GM23338 (cell line): Measurements from ENCODE around the gene ZSWIM5. TPM values are rescaled to one million over a fixed set of nuclear protein-coding genes. Genes with fewer than 3 reads are reported as not detected.

Experiments
- ATAC-seq: fragments of 200-7000 bp; cut with Tn5 transposase; 3 replicates; pipeline ENCODE4 v1.9.1; 2020
- DNase-seq: peaks from one replicate; pipeline ENCODE4 v3.0.0-alpha.2; 2015; ENCODE audit warnings: low spot score
- H2AFZ ChIP-seq: fragments of 200-600 bp; sonication (generic); 2 replicates; pipeline ENCODE4 v1.8.0; 2016; ENCODE audit warnings: antibody characterized with exemption, mild to moderate bottlenecking, moderate library complexity
- H3F3A ChIP-seq: fragments of 200-600 bp; sonication (generic); replicated peaks from 2 replicates; pipeline ENCODE4 v1.8.0; 2017; ENCODE audit warnings: antibody characterized with exemption, mixed run types, low read depth
- H3K27ac ChIP-seq: fragments of 200-600 bp; sonication (generic); 2 replicates; pipeline ENCODE4 v1.6.1; 2016; ENCODE audit warnings: low read depth
- H3K27me3 ChIP-seq: fragments of 200-600 bp; sonication (generic); 2 replicates; pipeline ENCODE4 v1.8.0; 2016; ENCODE audit warnings: mild to moderate bottlenecking, mixed run types, moderate library complexity; ENCODE audit not compliant: insufficient read depth
- H3K36me3 ChIP-seq: fragments of 200-600 bp; sonication (generic); 2 replicates; pipeline ENCODE4 v1.8.0; 2016; ENCODE audit warnings: mild to moderate bottlenecking; ENCODE audit not compliant: insufficient read depth
- H3K4me1 ChIP-seq: fragments of 200-600 bp; sonication (generic); 2 replicates; pipeline ENCODE4 v1.8.0; 2016; ENCODE audit warnings: mild to moderate bottlenecking, moderate library complexity; ENCODE audit not compliant: insufficient read depth
- H3K4me2 ChIP-seq: fragments of 200-600 bp; sonication (generic); 2 replicates; pipeline ENCODE4 v1.7.1; 2017; ENCODE audit warnings: mixed run types
- H3K4me3 ChIP-seq: fragments of 200-600 bp; sonication (generic); 2 replicates; pipeline ENCODE4 v1.6.1; 2016; ENCODE audit warnings: mixed run types
- H3K79me2 ChIP-seq: fragments of 200-600 bp; sonication (generic); replicated peaks from 2 replicates; pipeline ENCODE4 v1.8.0; 2017; ENCODE audit warnings: mild to moderate bottlenecking; ENCODE audit not compliant: insufficient read depth
- H3K9me2 ChIP-seq: fragments of 200-600 bp; sonication (generic); 2 replicates; pipeline ENCODE4 v1.8.0; 2017; ENCODE audit not compliant: insufficient read depth
- H4K20me1 ChIP-seq: fragments of 200-600 bp; sonication (generic); replicated peaks from 2 replicates; pipeline ENCODE4 v1.8.0; 2017; ENCODE audit warnings: mild to moderate bottlenecking; ENCODE audit not compliant: insufficient read depth
- H3K27ac Mint-ChIP-seq: 2 replicates; pipeline ENCODE4 v1.8.0; 2020; ENCODE audit warnings: inconsistent platforms, mild to moderate bottlenecking, moderate library complexity, mixed read lengths
- H3K27me3 Mint-ChIP-seq: 3 replicates; pipeline ENCODE4 v1.8.0; 2022; ENCODE audit warnings: low read depth, mild to moderate bottlenecking, moderate library complexity, mixed read lengths, inconsistent platforms; ENCODE audit not compliant: insufficient read depth, poor library complexity
- H3K36me3 Mint-ChIP-seq: 3 replicates; pipeline ENCODE4 v1.8.0; 2021; ENCODE audit warnings: low read depth, mild to moderate bottlenecking, inconsistent platforms, moderate library complexity, mixed read lengths
- H3K4me1 Mint-ChIP-seq: 3 replicates; pipeline ENCODE4 v1.8.0; 2020; ENCODE audit warnings: mild to moderate bottlenecking, inconsistent platforms, mixed read lengths
- H3K4me3 Mint-ChIP-seq: 3 replicates; pipeline ENCODE4 v1.8.0; 2021; ENCODE audit warnings: moderate library complexity, mild to moderate bottlenecking, inconsistent platforms, mixed read lengths
- H3K9me3 Mint-ChIP-seq: 3 replicates; pipeline ENCODE4 v1.8.0; 2020; ENCODE audit warnings: moderate library complexity, mild to moderate bottlenecking, inconsistent platforms, mixed read lengths
- ETS1 ChIP-seq: IDR thresholded peaks from 2 replicates; pipeline ENCODE4 v1.6.1; 2016; ENCODE audit warnings: antibody characterized with exemption
- EZH2phosphoT487 ChIP-seq: fragments of 200-600 bp; sonication (generic); IDR thresholded peaks from one replicate; pipeline ENCODE4 v1.8.1; 2018; ENCODE audit warnings: antibody characterized with exemption; ENCODE audit not compliant: unreplicated experiment
- NANOG ChIP-seq: IDR thresholded peaks from 2 replicates; pipeline ENCODE4 v1.6.1; 2016; ENCODE audit warnings: antibody characterized with exemption, borderline replicate concordance
- POLR2AphosphoS5 ChIP-seq: IDR thresholded peaks from 2 replicates; pipeline ENCODE4 v1.6.1; 2016; ENCODE audit warnings: antibody characterized with exemption, low read depth
- ZNF114 ChIP-seq: fragments of 250-450 bp; sonication (Bioruptor Pico); IDR thresholded peaks from 2 replicates; pipeline ENCODE4 v1.5.0; 2020; ENCODE audit warnings: mild to moderate bottlenecking, moderate library complexity
- polyA plus RNA-seq: library from polyadenylated mRNA; unstranded; fragments of >200 nt; fragmentation: Nextera tagmentation; extraction: Ambion mirVana; gene quantifications from 2 replicates; pipeline ENCODE4 v1.2.1, GENCODE V29; 2016
- total RNA-seq: library from RNA; depleted of rRNA; stranded (reverse); fragments of >200 nt; shearing (Covaris generic); gene quantifications from 2 replicates; pipeline ENCODE4 v1.2.3, GENCODE V29; 2014
- TF ChIP-seq, protein P1 (sequence below): IDR thresholded peaks from one replicate; pipeline ENCODE4 v1.6.1; 2018; ENCODE audit warnings: antibody characterized with exemption; ENCODE audit not compliant: unreplicated experiment
- TF ChIP-seq, protein P2 (sequence below): fragments of 250-450 bp; sonication (Bioruptor Pico); IDR thresholded peaks from 2 replicates; pipeline ENCODE4 v1.5.0; 2020; ENCODE audit warnings: mild to moderate bottlenecking, moderate library complexity
- TF ChIP-seq, protein P3 (sequence below), 2 experiments: fragments of 200-600 bp in 1 of 2; sonication (generic) in 1 of 2; conservative IDR thresholded peaks; 2 replicates each; pipeline versions ENCODE4 v1.5.1 to v1.6.1; 2016 to 2017; ENCODE audit warnings: antibody characterized with exemption in 2 of 2, low read depth in 2 of 2, mild to moderate bottlenecking in 2 of 2, moderate library complexity in 1 of 2

ZSWIM5 gene
- total and polyA plus RNA-seq, 2 experiments from 2014 or later, result 0.65 to 3.6 TPM

GRCh38 chr1:45211076-45211475 lies 4.7 kb upstream of the ZSWIM5 start:
- Histone ChIP-seq H4K20me1 (no peaks in the 10 kb centered on the region), H3K27ac (no peak overlapping the region), H3K79me2 (no peaks in the 10 kb centered on the region), H3K9me2 (no peaks in the 10 kb centered on the region), H3K4me2 (no peak overlapping the region), H3K4me1 (no peaks in the 10 kb centered on the region; the same call in 1 of the 2 replicates), H3K4me3 (no peak overlapping the region), H2AFZ (no peak overlapping the region), H3F3A (0 out of 2 replicates have a peak, but pooled peaks cover 2% of the 10 kb centered on the region), H3K27me3 (peaks cover 30% of the 10 kb centered on the region), H3K36me3 (no peaks in the 10 kb centered on the region)
- H3K4me1 Mint-ChIP-seq, result peaks cover 4% of the 10 kb centered on the region; the same call in 1 of the 3 replicates
- H3K27me3 Mint-ChIP-seq, result peaks cover 17% of the 10 kb centered on the region
- ATAC-seq (no peak), DNase-seq (no peak)
- TF ChIP-seq ETS1 (no peak), ZNF114 (CRISPR knock-in tag) (no peak), EZH2phosphoT487 (no peak), NANOG (no peak), POLR2AphosphoS5 (no peak)
- TF ChIP-seq, protein P1, sequence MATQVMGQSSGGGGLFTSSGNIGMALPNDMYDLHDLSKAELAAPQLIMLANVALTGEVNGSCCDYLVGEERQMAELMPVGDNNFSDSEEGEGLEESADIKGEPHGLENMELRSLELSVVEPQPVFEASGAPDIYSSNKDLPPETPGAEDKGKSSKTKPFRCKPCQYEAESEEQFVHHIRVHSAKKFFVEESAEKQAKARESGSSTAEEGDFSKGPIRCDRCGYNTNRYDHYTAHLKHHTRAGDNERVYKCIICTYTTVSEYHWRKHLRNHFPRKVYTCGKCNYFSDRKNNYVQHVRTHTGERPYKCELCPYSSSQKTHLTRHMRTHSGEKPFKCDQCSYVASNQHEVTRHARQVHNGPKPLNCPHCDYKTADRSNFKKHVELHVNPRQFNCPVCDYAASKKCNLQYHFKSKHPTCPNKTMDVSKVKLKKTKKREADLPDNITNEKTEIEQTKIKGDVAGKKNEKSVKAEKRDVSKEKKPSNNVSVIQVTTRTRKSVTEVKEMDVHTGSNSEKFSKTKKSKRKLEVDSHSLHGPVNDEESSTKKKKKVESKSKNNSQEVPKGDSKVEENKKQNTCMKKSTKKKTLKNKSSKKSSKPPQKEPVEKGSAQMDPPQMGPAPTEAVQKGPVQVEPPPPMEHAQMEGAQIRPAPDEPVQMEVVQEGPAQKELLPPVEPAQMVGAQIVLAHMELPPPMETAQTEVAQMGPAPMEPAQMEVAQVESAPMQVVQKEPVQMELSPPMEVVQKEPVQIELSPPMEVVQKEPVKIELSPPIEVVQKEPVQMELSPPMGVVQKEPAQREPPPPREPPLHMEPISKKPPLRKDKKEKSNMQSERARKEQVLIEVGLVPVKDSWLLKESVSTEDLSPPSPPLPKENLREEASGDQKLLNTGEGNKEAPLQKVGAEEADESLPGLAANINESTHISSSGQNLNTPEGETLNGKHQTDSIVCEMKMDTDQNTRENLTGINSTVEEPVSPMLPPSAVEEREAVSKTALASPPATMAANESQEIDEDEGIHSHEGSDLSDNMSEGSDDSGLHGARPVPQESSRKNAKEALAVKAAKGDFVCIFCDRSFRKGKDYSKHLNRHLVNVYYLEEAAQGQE, result no peak
- TF ChIP-seq, protein P2, sequence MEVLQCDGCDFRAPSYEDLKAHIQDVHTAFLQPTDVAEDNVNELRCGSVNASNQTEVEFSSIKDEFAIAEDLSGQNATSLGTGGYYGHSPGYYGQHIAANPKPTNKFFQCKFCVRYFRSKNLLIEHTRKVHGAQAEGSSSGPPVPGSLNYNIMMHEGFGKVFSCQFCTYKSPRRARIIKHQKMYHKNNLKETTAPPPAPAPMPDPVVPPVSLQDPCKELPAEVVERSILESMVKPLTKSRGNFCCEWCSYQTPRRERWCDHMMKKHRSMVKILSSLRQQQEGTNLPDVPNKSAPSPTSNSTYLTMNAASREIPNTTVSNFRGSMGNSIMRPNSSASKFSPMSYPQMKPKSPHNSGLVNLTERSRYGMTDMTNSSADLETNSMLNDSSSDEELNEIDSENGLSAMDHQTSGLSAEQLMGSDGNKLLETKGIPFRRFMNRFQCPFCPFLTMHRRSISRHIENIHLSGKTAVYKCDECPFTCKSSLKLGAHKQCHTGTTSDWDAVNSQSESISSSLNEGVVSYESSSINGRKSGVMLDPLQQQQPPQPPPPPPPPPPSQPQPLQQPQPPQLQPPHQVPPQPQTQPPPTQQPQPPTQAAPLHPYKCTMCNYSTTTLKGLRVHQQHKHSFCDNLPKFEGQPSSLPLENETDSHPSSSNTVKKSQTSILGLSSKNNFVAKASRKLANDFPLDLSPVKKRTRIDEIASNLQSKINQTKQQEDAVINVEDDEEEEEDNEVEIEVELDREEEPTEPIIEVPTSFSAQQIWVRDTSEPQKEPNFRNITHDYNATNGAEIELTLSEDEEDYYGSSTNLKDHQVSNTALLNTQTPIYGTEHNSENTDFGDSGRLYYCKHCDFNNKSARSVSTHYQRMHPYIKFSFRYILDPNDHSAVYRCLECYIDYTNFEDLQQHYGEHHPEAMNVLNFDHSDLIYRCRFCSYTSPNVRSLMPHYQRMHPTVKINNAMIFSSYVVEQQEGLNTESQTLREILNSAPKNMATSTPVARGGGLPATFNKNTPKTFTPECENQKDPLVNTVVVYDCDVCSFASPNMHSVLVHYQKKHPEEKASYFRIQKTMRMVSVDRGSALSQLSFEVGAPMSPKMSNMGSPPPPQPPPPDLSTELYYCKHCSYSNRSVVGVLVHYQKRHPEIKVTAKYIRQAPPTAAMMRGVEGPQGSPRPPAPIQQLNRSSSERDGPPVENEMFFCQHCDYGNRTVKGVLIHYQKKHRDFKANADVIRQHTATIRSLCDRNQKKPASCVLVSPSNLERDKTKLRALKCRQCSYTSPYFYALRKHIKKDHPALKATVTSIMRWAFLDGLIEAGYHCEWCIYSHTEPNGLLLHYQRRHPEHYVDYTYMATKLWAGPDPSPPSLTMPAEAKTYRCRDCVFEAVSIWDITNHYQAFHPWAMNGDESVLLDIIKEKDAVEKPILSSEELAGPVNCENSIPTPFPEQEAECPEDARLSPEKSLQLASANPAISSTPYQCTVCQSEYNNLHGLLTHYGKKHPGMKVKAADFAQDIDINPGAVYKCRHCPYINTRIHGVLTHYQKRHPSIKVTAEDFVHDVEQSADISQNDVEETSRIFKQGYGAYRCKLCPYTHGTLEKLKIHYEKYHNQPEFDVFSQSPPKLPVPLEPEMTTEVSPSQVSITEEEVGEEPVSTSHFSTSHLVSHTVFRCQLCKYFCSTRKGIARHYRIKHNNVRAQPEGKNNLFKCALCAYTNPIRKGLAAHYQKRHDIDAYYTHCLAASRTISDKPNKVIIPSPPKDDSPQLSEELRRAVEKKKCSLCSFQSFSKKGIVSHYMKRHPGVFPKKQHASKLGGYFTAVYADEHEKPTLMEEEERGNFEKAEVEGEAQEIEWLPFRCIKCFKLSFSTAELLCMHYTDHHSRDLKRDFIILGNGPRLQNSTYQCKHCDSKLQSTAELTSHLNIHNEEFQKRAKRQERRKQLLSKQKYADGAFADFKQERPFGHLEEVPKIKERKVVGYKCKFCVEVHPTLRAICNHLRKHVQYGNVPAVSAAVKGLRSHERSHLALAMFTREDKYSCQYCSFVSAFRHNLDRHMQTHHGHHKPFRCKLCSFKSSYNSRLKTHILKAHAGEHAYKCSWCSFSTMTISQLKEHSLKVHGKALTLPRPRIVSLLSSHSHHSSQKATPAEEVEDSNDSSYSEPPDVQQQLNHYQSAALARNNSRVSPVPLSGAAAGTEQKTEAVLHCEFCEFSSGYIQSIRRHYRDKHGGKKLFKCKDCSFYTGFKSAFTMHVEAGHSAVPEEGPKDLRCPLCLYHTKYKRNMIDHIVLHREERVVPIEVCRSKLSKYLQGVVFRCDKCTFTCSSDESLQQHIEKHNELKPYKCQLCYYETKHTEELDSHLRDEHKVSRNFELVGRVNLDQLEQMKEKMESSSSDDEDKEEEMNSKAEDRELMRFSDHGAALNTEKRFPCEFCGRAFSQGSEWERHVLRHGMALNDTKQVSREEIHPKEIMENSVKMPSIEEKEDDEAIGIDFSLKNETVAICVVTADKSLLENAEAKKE (CRISPR knock-in tag), result no peak
- TF ChIP-seq, protein P3, sequence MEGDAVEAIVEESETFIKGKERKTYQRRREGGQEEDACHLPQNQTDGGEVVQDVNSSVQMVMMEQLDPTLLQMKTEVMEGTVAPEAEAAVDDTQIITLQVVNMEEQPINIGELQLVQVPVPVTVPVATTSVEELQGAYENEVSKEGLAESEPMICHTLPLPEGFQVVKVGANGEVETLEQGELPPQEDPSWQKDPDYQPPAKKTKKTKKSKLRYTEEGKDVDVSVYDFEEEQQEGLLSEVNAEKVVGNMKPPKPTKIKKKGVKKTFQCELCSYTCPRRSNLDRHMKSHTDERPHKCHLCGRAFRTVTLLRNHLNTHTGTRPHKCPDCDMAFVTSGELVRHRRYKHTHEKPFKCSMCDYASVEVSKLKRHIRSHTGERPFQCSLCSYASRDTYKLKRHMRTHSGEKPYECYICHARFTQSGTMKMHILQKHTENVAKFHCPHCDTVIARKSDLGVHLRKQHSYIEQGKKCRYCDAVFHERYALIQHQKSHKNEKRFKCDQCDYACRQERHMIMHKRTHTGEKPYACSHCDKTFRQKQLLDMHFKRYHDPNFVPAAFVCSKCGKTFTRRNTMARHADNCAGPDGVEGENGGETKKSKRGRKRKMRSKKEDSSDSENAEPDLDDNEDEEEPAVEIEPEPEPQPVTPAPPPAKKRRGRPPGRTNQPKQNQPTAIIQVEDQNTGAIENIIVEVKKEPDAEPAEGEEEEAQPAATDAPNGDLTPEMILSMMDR (conservative IDR thresholded peaks at IDR 0.05; ENCODE audit: low read depth in 2 of 2), result no peak
- H3K36me3 Mint-ChIP-seq, result no peaks in the 10 kb centered on the region; the same call in 2 of the 3 replicates
- H3K27ac Mint-ChIP-seq, result no peak overlapping the region
- H3K9me3 Mint-ChIP-seq, result no peaks in the 10 kb centered on the region; the same call in 2 of the 3 replicates
- H3K4me3 Mint-ChIP-seq, result no peak overlapping the region
